SK-N-SH (cell line): ENCODE measurements around the gene GP1BA. TPM values are rescaled to one million over a fixed set of nuclear protein-coding genes. Genes with fewer than 3 reads are reported as not detected.

Experiments used
- CTCF ChIA-PET: fragments of 300-600, 350-600 bp; formaldehyde crosslinking; extraction: SDS; loops from one replicate; lab custom pipeline; 2021; lab: Yijun Ruan, JAX
- POLR2A ChIA-PET: fragments of 350-600 bp; sonication (Branson Sonifier 250); formaldehyde crosslinking; extraction: SDS; loops from one replicate; lab custom pipeline; 2020; ENCODE audit warnings: antibody characterized with exemption, inconsistent platforms; lab: Yijun Ruan, JAX
- DNase-seq: peaks from one replicate; pipeline ENCODE4 v3.0.0; 2012
- H2AFZ ChIP-seq: fragments of 200-600 bp; sonication (generic); 2 replicates; pipeline ENCODE4 v1.8.1; 2016; ENCODE audit warnings: antibody characterized with exemption, mild to moderate bottlenecking, low read depth
- H3F3A ChIP-seq: fragments of 200-600 bp; sonication (generic); replicated peaks from 2 replicates; pipeline ENCODE3; 2016; ENCODE audit warnings: antibody characterized with exemption, mild to moderate bottlenecking; ENCODE audit not compliant: insufficient read depth
- H3K27ac ChIP-seq, 2 experiments: fragments of 200-500 bp in 1 of 2; fragments of 200-600 bp in 1 of 2; sonication (Bioruptor generic) in 1 of 2; sonication (generic), shearing (Covaris generic) in 1 of 2; 2 replicates each; pipeline versions ENCODE4 v1.5.1 to v1.6.1; 2014 to 2016; ENCODE audit warnings: low read depth in 2 of 2, inconsistent platforms in 1 of 2, low read length in 1 of 2, mild to moderate bottlenecking in 1 of 2, mixed read lengths in 1 of 2
- H3K27me3 ChIP-seq: fragments of 200-600 bp; sonication (generic), shearing (Covaris generic); 2 replicates; pipeline ENCODE4 v1.6.1; 2016; ENCODE audit warnings: mixed run types; ENCODE audit not compliant: insufficient read depth
- H3K36me3 ChIP-seq, 2 experiments: fragments of 200-500 bp in 1 of 2; fragments of 200-600 bp in 1 of 2; sonication (Bioruptor generic) in 1 of 2; sonication (generic) in 1 of 2; replicated peaks in 1 of 2; 2 replicates each; pipeline versions ENCODE3 to v1.5.1; 2014 to 2016; ENCODE audit warnings: low read length in 1 of 2, mild to moderate bottlenecking in 1 of 2; ENCODE audit not compliant: insufficient read depth in 2 of 2, control insufficient read depth in 1 of 2
- H3K4me1 ChIP-seq, 2 experiments: fragments of 200-500 bp in 1 of 2; fragments of 200-600 bp in 1 of 2; sonication (Bioruptor generic) in 1 of 2; sonication (generic), shearing (Covaris generic) in 1 of 2; 2 replicates each; pipeline versions ENCODE4 v1.5.1 to v1.6.1; 2014 to 2016; ENCODE audit warnings: low read depth in 1 of 2, low read length in 1 of 2, mixed run types in 1 of 2; ENCODE audit not compliant: insufficient read depth in 2 of 2, control insufficient read depth in 1 of 2
- H3K4me2 ChIP-seq: fragments of 200-600 bp; sonication (generic), shearing (Covaris generic); 2 replicates; pipeline ENCODE4 v1.6.1; 2017; ENCODE audit warnings: mixed run types
- H3K4me3 ChIP-seq, 2 experiments: fragments of 200-500 bp in 1 of 2; fragments of 200-600 bp in 1 of 2; sonication (Bioruptor generic) in 1 of 2; sonication (generic), shearing (Covaris generic) in 1 of 2; 2 replicates each; pipeline versions ENCODE4 v1.5.1 to v1.8.1; 2014 to 2016; ENCODE audit warnings: low read depth in 2 of 2, inconsistent platforms in 1 of 2, low read length in 1 of 2, mild to moderate bottlenecking in 1 of 2, mixed read lengths in 1 of 2, moderate library complexity in 1 of 2
- H3K79me2 ChIP-seq: fragments of 200-600 bp; sonication (generic); 2 replicates; pipeline ENCODE4 v1.8.1; 2017; ENCODE audit warnings: mild to moderate bottlenecking; ENCODE audit not compliant: insufficient read depth
- H3K9ac ChIP-seq: fragments of 200-600 bp; sonication (generic); 2 replicates; pipeline ENCODE4 v1.6.1; 2017; ENCODE audit warnings: mixed run types
- H3K9me2 ChIP-seq: fragments of 200-600 bp; sonication (generic); 2 replicates; pipeline ENCODE4 v1.6.1; 2017; ENCODE audit warnings: mixed run types
- H3K9me3 ChIP-seq: fragments of 200-600 bp; sonication (generic); 2 replicates; pipeline ENCODE4 v1.6.1; 2017; ENCODE audit warnings: mixed run types, mild to moderate bottlenecking, moderate library complexity
- H4K20me1 ChIP-seq: fragments of 200-600 bp; sonication (generic); 2 replicates; pipeline ENCODE4 v1.6.1; 2017; ENCODE audit warnings: mild to moderate bottlenecking, mixed run types; ENCODE audit not compliant: insufficient read depth
- CHD2 ChIP-seq: fragments of 150-350 bp; IDR thresholded peaks from 2 replicates; pipeline ENCODE4 v1.6.1; 2018; ENCODE audit warnings: low read length; ENCODE audit not compliant: partially characterized antibody
- ELF1 ChIP-seq: IDR thresholded peaks from 2 replicates; pipeline ENCODE4 v1.4.0; 2012
- EZH2phosphoT487 ChIP-seq: fragments of 200-600 bp; sonication (generic); IDR thresholded peaks from 2 replicates; pipeline ENCODE4 v1.6.1; 2017; ENCODE audit warnings: low read depth, mixed run types, mild to moderate bottlenecking, antibody characterized with exemption, moderate library complexity, borderline replicate concordance
- FOSL2 ChIP-seq: IDR thresholded peaks from 2 replicates; pipeline ENCODE4 v1.4.0; 2012; ENCODE audit warnings: low read depth, mild to moderate bottlenecking, moderate library complexity, borderline replicate concordance
- FOXM1 ChIP-seq: IDR thresholded peaks from 2 replicates; pipeline ENCODE4 v1.4.0; 2012; ENCODE audit warnings: low read depth, mild to moderate bottlenecking
- GATA2 ChIP-seq: sonication (generic); formaldehyde crosslinking; IDR thresholded peaks from 2 replicates; pipeline ENCODE4 v1.5.0; 2020; ENCODE audit warnings: mild to moderate bottlenecking, missing genetic modification reagents
- NFIC ChIP-seq: IDR thresholded peaks from 2 replicates; pipeline ENCODE4 v1.4.0; 2012; ENCODE audit warnings: borderline replicate concordance
- POLR2AphosphoS5 ChIP-seq: IDR thresholded peaks from 2 replicates; pipeline ENCODE4 v1.6.1; 2012; ENCODE audit warnings: low read depth, low read length
- TAF1 ChIP-seq: IDR thresholded peaks from 2 replicates; pipeline ENCODE4 v1.6.1; 2012; ENCODE audit warnings: low read depth, mild to moderate bottlenecking, low read length, moderate library complexity, borderline replicate concordance
- TCF12 ChIP-seq: IDR thresholded peaks from 2 replicates; pipeline ENCODE4 v1.4.0; 2012
- YY1 ChIP-seq: IDR thresholded peaks from 2 replicates; pipeline ENCODE4 v1.4.0; 2012; ENCODE audit warnings: low read depth, mild to moderate bottlenecking
- WGBS: methylation state at CpG from one replicate; pipeline ENCODE4 v1.1.6; 2017; ENCODE audit warnings: low lambda C conversion rate; 5-methylcytosine and 5-hydroxymethylcytosine counted together
- polyA plus RNA-seq, 3 experiments: library from polyadenylated mRNA; depleted of rRNA; stranded (reverse); fragments of >200 nt; gene quantifications; 2 replicates each; pipeline ENCODE4 v1.2.3, GENCODE V29; 2012
- TF ChIP-seq, protein P1 (sequence below): IDR thresholded peaks from 2 replicates; pipeline ENCODE4 v1.4.0; 2012; ENCODE audit warnings: low read depth, borderline replicate concordance
- TF ChIP-seq, protein P2 (sequence below): IDR thresholded peaks from 2 replicates; pipeline ENCODE4 v1.6.1; 2012; ENCODE audit warnings: mild to moderate bottlenecking, low read depth, low read length, moderate library complexity
- TF ChIP-seq, protein P3 (sequence below): IDR thresholded peaks from 2 replicates; pipeline ENCODE4 v1.4.0; 2012; ENCODE audit warnings: low read depth
- TF ChIP-seq, protein P4 (sequence below): IDR thresholded peaks from 2 replicates; pipeline ENCODE4; 2012

Gene GP1BA
- polyA plus RNA-seq, 1 of the 3 experiments (the other 2 are of a cell fraction), result not detected

DNA sequence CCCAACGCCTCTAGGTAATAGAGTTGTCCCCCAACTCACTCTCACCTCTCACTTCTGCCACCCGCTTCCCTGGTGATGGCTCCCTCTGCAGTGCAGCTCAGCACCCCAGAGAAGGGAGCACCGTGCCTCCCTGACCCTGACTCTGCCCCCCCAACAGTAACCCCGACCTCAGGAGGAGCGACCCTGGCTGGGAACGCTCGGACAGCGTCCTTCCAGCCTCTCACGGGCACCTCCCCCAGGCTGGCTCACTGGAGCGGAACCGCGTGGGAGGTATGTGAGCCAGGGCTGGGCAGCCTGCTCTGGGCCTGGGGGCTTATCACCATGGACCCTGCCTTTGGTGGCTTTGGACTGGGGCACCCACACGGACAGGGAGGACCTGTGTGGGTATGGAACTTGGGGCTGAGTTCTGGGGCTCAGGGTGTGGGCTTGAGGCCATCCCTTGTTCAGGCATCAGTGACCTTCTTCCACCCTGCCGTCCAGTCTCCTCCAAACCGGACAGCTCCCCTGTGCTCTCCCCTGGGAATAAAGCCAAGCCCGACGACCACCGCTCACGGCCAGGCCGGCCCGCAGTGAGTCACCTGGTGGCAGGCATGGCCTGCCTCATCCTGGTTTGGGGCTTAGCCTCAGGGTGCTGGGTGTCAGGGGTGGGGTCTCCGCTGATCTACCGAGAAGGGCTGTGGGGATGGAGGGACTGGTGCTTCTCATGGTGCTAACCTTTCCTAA, 39.4 kb upstream of the GP1BA start:
- H3K4me1 ChIP-seq, result no peaks in the 10 kb centered on the region
- H3K27ac ChIP-seq, result no peak overlapping the region
- no peak overlapping the region for H3K4me3 ChIP-seq
- H3K9me3 ChIP-seq, result no peaks in the 10 kb centered on the region
- H3K36me3 ChIP-seq, result peaks cover 4 to 56% of the 10 kb centered on the region in 2 experiments
- POLR2A ChIA-PET, result no interaction called here
- no peak overlapping the region for H2AFZ ChIP-seq
- no peaks in the 10 kb centered on the region for H3K79me2 ChIP-seq
- H3K9ac ChIP-seq, result no peak overlapping the region
- no peaks in the 10 kb centered on the region for H3K9me2 ChIP-seq
- peaks cover 3% of the 10 kb centered on the region for H3F3A ChIP-seq
- H3K4me2 ChIP-seq, result no peak overlapping the region
- no peak for DNase-seq
- CTCF ChIA-PET, result interaction anchor here (2.0 to 16.4 kb wide), 3 partner anchors 8 to 107 kb away, joined by 4 to 235 read pairs (median 45); partner anchors contain the start of genes C17orf107, CHRNE, GLTPD2 and VMO1
- H4K20me1 ChIP-seq, result no peaks in the 10 kb centered on the region
- no peaks in the 10 kb centered on the region for H3K27me3 ChIP-seq
- TF ChIP-seq, protein P1, sequence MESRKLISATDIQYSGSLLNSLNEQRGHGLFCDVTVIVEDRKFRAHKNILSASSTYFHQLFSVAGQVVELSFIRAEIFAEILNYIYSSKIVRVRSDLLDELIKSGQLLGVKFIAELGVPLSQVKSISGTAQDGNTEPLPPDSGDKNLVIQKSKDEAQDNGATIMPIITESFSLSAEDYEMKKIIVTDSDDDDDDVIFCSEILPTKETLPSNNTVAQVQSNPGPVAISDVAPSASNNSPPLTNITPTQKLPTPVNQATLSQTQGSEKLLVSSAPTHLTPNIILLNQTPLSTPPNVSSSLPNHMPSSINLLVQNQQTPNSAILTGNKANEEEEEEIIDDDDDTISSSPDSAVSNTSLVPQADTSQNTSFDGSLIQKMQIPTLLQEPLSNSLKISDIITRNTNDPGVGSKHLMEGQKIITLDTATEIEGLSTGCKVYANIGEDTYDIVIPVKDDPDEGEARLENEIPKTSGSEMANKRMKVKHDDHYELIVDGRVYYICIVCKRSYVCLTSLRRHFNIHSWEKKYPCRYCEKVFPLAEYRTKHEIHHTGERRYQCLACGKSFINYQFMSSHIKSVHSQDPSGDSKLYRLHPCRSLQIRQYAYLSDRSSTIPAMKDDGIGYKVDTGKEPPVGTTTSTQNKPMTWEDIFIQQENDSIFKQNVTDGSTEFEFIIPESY, result no peak
- TF ChIP-seq GATA2 (CRISPR knock-in tag), result no peak
- TF ChIP-seq ELF1, result no peak
- TF ChIP-seq, all 33 proteins: peak for 0
- 93% methylated on average over 13 of the region's 23 CpGs for WGBS

DNA sequence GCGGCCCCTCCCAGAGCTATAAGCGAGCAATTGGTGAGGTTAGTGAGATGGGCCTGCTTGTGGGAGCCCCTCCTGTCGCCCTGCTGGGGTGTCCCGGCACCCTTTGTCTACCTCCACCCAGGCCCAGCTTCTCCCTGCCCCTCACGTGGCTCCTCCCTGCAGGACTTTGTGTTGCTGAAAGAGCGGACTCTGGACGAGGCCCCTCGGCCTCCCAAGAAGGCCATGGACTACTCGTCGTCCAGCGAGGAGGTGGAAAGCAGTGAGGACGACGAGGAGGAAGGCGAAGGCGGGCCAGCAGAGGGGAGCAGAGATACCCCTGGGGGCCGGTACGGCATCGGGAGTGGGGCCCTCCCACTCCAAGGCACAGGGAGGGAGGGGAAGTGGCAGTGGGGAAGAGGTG, 38.8 kb upstream of the GP1BA start:
- Histone ChIP-seq H3F3A (peaks cover under 1% of the 10 kb centered on the region), H2AFZ (no peak overlapping the region), H3K9ac (no peak overlapping the region), H4K20me1 (no peaks in the 10 kb centered on the region), H3K79me2 (no peaks in the 10 kb centered on the region), H3K36me3 (peaks cover under 1 to 56% of the 10 kb centered on the region in 2 experiments), H3K4me2 (no peak overlapping the region), H3K4me3 (no peak overlapping the region), H3K9me2 (no peaks in the 10 kb centered on the region), H3K9me3 (no peaks in the 10 kb centered on the region), H3K27me3 (no peaks in the 10 kb centered on the region), H3K4me1 (no peaks in the 10 kb centered on the region), H3K27ac (no peak overlapping the region)
- TF ChIP-seq ELF1 (no peak), CHD2 (no peak), TCF12 (no peak), EZH2phosphoT487 (no peak), FOSL2 (no peak), POLR2AphosphoS5 (no peak), TAF1 (no peak), NFIC (no peak), FOXM1 (no peak), YY1 (no peak), GATA2 (CRISPR knock-in tag) (no peak)
- TF ChIP-seq, protein P2, sequence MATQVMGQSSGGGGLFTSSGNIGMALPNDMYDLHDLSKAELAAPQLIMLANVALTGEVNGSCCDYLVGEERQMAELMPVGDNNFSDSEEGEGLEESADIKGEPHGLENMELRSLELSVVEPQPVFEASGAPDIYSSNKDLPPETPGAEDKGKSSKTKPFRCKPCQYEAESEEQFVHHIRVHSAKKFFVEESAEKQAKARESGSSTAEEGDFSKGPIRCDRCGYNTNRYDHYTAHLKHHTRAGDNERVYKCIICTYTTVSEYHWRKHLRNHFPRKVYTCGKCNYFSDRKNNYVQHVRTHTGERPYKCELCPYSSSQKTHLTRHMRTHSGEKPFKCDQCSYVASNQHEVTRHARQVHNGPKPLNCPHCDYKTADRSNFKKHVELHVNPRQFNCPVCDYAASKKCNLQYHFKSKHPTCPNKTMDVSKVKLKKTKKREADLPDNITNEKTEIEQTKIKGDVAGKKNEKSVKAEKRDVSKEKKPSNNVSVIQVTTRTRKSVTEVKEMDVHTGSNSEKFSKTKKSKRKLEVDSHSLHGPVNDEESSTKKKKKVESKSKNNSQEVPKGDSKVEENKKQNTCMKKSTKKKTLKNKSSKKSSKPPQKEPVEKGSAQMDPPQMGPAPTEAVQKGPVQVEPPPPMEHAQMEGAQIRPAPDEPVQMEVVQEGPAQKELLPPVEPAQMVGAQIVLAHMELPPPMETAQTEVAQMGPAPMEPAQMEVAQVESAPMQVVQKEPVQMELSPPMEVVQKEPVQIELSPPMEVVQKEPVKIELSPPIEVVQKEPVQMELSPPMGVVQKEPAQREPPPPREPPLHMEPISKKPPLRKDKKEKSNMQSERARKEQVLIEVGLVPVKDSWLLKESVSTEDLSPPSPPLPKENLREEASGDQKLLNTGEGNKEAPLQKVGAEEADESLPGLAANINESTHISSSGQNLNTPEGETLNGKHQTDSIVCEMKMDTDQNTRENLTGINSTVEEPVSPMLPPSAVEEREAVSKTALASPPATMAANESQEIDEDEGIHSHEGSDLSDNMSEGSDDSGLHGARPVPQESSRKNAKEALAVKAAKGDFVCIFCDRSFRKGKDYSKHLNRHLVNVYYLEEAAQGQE, result no peak
- TF ChIP-seq, protein P3, sequence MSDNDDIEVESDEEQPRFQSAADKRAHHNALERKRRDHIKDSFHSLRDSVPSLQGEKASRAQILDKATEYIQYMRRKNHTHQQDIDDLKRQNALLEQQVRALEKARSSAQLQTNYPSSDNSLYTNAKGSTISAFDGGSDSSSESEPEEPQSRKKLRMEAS, result no peak
- TF ChIP-seq, protein P4, sequence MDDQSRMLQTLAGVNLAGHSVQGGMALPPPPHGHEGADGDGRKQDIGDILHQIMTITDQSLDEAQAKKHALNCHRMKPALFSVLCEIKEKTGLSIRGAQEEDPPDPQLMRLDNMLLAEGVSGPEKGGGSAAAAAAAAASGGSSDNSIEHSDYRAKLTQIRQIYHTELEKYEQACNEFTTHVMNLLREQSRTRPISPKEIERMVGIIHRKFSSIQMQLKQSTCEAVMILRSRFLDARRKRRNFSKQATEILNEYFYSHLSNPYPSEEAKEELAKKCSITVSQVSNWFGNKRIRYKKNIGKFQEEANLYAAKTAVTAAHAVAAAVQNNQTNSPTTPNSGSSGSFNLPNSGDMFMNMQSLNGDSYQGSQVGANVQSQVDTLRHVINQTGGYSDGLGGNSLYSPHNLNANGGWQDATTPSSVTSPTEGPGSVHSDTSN, result no peak
- POLR2A ChIA-PET, result no interaction called here
- CTCF ChIA-PET, result interaction anchor here (2.0 to 16.4 kb wide), 2 partner anchors 11 to 107 kb away, joined by 4 to 235 read pairs; partner anchors contain the start of genes GLTPD2 and VMO1
- WGBS, result 94% methylated on average over 18 of the region's 18 CpGs
- DNase-seq, result no peak
